ENCODE measurements around the gene NAALADL2.

NAALADL2 gene

DNA sequence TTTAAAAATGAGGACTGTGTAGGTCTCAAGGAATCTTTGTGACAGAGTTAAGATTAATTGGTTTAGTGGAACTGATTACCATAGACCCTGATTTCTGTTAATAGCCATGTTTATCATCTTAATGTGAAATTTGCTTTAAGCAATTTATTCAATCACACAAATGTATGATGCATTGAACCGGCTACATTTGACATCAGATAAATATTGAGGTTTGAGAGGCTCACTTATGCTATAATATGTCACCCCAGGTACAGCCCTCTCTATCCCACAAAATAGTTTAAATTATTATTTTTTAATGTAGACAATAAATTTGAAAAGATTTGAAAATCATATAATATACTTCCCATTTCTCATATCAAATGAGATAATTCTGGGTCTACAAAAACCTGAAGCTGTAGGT, 413.3 kb downstream of the NAALADL2 start:
- DNase-seq (ENCODE audit: low read depth): no peak
- no peak overlapping the region for H3K4me3 ChIP-seq (ENCODE audit: low read depth, low read length)

DNA sequence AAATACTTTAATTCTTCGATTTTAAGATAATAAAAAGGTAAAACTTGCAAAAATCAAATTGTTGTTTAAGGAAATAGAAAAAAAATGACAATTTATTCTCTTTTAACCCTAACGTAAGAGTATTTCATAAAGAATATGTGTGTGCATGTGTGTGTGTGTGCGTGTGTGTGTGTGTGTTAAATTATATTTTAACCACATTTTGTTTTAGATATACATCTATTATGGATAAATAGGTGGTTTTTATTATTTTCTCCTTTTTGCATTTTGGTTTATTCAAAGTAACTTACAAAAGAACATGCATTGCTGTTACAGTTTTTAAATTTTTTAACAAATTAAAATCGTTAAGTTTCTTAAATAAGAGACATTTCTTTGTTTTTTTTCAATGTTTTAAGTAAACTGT, 414.4 kb downstream of the NAALADL2 start:
- DNase-seq (ENCODE audit: low read depth): no peak
- no peak overlapping the region for H3K4me3 ChIP-seq (ENCODE audit: low read depth, low read length)

DNA sequence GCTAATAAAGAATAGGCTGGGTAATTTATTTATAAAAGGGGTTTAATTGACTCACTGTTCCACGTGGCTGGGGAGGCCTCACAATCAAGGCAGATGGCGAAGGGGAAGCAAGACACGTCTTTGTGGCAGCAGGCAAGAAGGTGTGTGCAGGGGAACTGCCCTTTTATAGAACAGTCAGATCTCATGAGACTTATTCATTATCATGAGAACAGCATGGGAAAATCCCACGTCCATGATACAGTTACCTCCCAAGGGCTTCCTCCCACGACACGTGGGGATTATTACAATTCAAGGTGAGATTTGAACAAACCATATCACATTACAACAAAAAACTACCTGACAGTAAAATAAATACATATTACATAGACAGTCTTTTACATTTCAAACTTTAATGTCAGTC, 414.9 kb downstream of the NAALADL2 start:
- no peak overlapping the region for H3K4me3 ChIP-seq (ENCODE audit: low read depth, low read length)
- DNase-seq (ENCODE audit: low read depth): no peak

DNA sequence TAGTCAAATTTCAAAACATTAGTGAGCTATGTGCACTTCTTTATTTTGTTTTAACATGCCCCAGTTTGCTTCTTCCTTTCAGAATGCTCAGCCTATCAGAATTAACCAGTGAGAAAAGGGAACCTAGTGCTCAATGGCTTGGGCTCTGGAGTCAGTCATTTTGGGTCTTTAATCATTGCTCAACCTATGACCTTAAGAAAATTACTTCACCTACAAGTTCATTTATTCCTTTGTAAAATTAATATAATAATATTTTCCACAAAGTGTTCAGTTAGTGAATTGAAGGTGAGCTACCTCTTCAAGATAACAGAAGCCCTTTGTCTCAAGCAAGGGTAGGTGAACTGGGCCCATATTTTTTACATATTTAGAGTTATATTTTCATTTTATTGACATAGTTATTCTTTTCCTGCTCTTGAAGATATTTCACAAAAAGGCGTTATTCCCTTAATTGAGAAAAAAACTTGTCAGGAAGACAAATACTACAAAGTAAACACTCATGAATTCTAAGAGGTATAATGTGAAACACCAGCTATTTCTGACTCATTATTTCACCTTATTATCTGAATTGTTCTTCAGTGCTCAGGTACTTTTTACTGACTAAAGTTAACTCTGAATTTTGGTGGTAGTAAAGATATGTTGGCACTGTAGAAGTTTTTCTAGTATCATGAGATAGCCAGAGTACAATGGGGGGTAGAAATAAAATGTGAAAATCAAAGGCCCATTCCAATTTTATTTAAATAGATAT, 415.5 kb downstream of the NAALADL2 start:
- no peak for DNase-seq (ENCODE audit: low read depth)
- no peak overlapping the region for H3K4me3 ChIP-seq (ENCODE audit: low read depth, low read length)

GRCh38 chr3:175278680-175279079, 419.5 kb downstream of the NAALADL2 start:
- no peak overlapping the region for H3K4me3 ChIP-seq (ENCODE audit: low read depth, low read length)
- no peak for DNase-seq (ENCODE audit: low read depth)

DNA sequence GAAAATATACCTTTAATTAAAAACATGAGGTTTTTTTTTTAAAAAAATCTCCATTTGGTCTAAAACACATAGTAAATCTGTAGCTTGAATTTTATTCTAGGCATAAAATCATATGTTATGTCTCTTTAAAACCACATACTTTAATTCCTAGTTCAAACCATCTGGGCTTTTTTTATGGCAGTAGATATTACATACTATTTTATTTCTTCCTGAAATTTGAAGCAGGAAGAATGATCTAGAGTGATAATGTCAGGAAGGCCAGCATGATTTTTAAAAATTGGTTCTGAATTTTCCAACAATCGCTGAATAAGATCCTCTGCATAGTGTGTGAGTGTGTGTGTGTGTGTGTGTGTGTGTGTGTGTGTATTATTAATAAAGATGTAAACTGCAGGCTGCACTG, 420.3 kb downstream of the NAALADL2 start:
- H3K4me3 ChIP-seq (ENCODE audit: low read depth, low read length): no peak overlapping the region
- no peak for DNase-seq (ENCODE audit: low read depth)

GRCh38 chr3:175279911-175280310, 420.8 kb downstream of the NAALADL2 start:
- H3K4me3 ChIP-seq (ENCODE audit: low read depth, low read length): no peak overlapping the region
- no peak for DNase-seq (ENCODE audit: low read depth)

GRCh38 chr3:175287361-175287963, 428.3 kb downstream of the NAALADL2 start:
- H3K4me3 ChIP-seq (ENCODE audit: low read depth, low read length): no peak overlapping the region
- DNase-seq (ENCODE audit: low read depth): no peak

DNA sequence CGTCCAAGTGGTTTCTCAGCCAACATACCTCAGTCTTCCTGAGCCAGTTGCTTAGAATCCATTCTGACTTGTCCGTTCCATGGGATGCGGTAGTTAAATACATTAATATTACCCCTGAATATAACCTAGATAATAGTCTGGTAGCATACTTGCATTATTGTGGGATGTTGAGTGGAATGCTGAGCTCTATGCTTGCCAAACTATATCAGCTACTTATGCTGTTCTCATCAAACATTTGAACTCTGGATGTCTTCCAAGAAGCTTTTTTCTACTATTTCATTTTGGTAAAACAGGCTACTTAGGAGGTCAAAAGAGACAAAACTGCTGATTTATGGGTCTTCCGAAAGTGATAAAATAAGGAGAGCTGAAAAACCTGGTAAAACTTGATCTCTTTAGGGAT, 429.5 kb downstream of the NAALADL2 start:
- no peak overlapping the region for H3K4me3 ChIP-seq (ENCODE audit: low read depth, low read length)
- DNase-seq (ENCODE audit: low read depth): no peak

- DNase-seq (ENCODE audit: low read depth): no peak
- H3K4me3 ChIP-seq (ENCODE audit: low read depth, low read length): no peak overlapping the region
Measured at GRCh38 chr3:175294793-175295192, 435.7 kb downstream of the NAALADL2 start.

DNA sequence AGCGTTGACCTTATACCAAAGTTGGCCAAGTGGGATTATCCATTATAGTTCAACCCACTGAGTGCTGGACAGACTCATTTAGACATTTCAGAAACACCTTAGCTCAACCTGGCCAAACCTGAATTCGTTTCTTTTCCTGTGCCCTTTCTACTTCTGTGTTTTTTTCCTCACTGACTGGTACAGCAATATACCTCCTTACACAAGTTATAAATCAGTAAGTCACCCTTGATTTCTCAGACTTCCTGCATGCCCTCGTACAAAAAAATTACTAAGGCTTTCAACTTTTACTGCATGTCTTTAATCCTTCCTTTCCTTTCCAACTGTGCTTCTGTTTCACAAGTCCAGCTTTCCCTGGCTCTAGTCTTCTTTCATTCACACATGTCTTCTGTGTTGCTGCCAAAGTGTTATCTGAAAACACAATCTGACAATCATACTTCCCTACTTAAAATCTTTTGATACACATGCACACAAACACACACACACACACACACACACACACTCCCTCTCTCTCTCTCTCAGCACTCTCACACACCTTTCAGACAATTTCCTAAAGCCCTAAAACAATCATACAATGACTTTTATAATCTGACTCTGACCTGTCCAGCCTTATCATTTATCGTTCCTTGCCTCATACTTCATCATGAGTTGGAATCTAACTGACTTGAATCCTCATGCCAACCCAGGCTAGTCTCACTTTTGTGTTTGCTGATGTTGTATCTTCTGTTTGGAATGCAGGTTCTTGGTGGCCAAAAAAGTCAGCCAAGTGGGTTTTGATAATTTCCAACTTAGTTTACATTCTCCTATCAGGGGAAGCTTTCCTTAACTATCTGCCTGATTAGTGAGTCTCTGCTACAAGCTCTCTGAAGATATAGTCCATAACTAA, 436.4 kb downstream of the NAALADL2 start:
- no peak overlapping the region for H3K4me3 ChIP-seq (ENCODE audit: low read depth, low read length)
- no peak for DNase-seq (ENCODE audit: low read depth)

- DNase-seq (ENCODE audit: low read depth): no peak
- no peak overlapping the region for H3K4me3 ChIP-seq (ENCODE audit: low read depth, low read length)
Measured at GRCh38 chr3:175297216-175297615, 438.1 kb downstream of the NAALADL2 start.

- no peak overlapping the region for H3K4me3 ChIP-seq (ENCODE audit: low read depth, low read length)
- no peak for DNase-seq (ENCODE audit: low read depth)
Measured at GRCh38 chr3:175301741-175302140, 442.6 kb downstream of the NAALADL2 start.

- DNase-seq (ENCODE audit: low read depth): no peak
- H3K4me3 ChIP-seq (ENCODE audit: low read depth, low read length): no peak overlapping the region
Measured at GRCh38 chr3:175304404-175304803, 445.3 kb downstream of the NAALADL2 start.

GRCh38 chr3:175307642-175308041, 448.5 kb downstream of the NAALADL2 start:
- H3K4me3 ChIP-seq (ENCODE audit: low read depth, low read length): no peak overlapping the region
- DNase-seq (ENCODE audit: low read depth): no peak

DNA sequence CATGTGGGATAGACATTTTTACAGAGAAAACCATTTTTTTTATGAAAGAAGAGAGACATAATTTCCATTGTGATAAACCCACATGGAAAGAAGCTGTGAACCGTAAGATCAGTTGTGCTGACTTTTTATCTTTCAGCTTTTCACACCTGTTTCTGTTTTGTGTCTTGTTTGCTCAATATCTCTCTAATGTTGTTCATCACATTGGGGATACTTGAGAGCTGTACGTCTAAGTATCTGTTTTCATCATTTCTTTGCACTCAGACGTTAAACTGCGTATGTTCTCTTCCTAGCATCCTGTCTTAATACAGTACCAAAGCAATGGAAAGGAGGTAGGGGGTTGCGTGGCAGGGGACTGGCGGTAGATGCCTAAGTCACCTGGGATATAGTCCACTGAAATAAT, 449.0 kb downstream of the NAALADL2 start:
- no peak overlapping the region for H3K4me3 ChIP-seq (ENCODE audit: low read depth, low read length)

GRCh38 chr3:175310046-175310445, 450.9 kb downstream of the NAALADL2 start:
- DNase-seq (ENCODE audit: low read depth): no peak
- H3K4me3 ChIP-seq (ENCODE audit: low read depth, low read length): no peak overlapping the region

More for the DNA sequence above, 449.0 kb downstream of the NAALADL2 start:
- DNase-seq (ENCODE audit: low read depth): no peak

GRCh38 chr3:175311404-175311803, 452.3 kb downstream of the NAALADL2 start:
- H3K4me3 ChIP-seq (ENCODE audit: low read depth, low read length): no peak overlapping the region
- no peak for DNase-seq (ENCODE audit: low read depth)

- DNase-seq (ENCODE audit: low read depth): no peak
- H3K4me3 ChIP-seq (ENCODE audit: low read depth, low read length): no peak overlapping the region
Measured at GRCh38 chr3:175311946-175312345, 452.8 kb downstream of the NAALADL2 start.

GRCh38 chr3:175312791-175313190, 453.7 kb downstream of the NAALADL2 start:
- H3K4me3 ChIP-seq (ENCODE audit: low read depth, low read length): no peak overlapping the region
- DNase-seq (ENCODE audit: low read depth): no peak

Data from skeletal muscle cell (primary cell).